KMS-11 (cell line): ENCODE measurements around the gene ARHGEF19.

ENCODE experiments used
- H2AFZ ChIP-seq: fragments of 200-600 bp; sonication (generic); 2 replicates; pipeline ENCODE4 v1.6.1; 2016; ENCODE audit warnings: antibody characterized with exemption, mixed run types, low read depth
- H3K27ac ChIP-seq: fragments of 200-600 bp; sonication (generic); 2 replicates; pipeline ENCODE4 v1.6.1; 2016; ENCODE audit warnings: mild to moderate bottlenecking, mixed run types
- H3K27me3 ChIP-seq: fragments of 200-600 bp; sonication (generic); 2 replicates; pipeline ENCODE4 v1.6.1; 2017; ENCODE audit warnings: mild to moderate bottlenecking, low read depth, mixed run types, moderate library complexity; ENCODE audit not compliant: insufficient read depth
- H3K36me3 ChIP-seq: fragments of 200-600 bp; sonication (generic); 2 replicates; pipeline ENCODE4 v1.6.1; 2017; ENCODE audit warnings: mild to moderate bottlenecking, mixed run types; ENCODE audit not compliant: insufficient read depth
- H3K4me1 ChIP-seq: fragments of 200-600 bp; sonication (generic); 2 replicates; pipeline ENCODE4 v1.6.1; 2016; ENCODE audit warnings: mild to moderate bottlenecking, low read depth, mixed run types; ENCODE audit not compliant: poor library complexity, severe bottlenecking
- H3K4me2 ChIP-seq: fragments of 200-600 bp; sonication (generic); 2 replicates; pipeline ENCODE4 v1.7.0; 2016; ENCODE audit warnings: mild to moderate bottlenecking, mixed run types
- H3K4me3 ChIP-seq: fragments of 200-600 bp; sonication (generic); IDR thresholded peaks from 2 replicates; pipeline ENCODE4 v1.6.1; 2017; ENCODE audit warnings: low read depth, low read length, mixed read lengths; ENCODE audit not compliant: insufficient read depth
- H3K79me2 ChIP-seq: fragments of 200-600 bp; sonication (generic); 2 replicates; pipeline ENCODE4 v1.6.1; 2016; ENCODE audit warnings: low read depth, mixed run types; ENCODE audit not compliant: insufficient read depth
- H3K9ac ChIP-seq: fragments of 200-600 bp; sonication (generic); 2 replicates; pipeline ENCODE4 v1.6.1; 2016; ENCODE audit warnings: mild to moderate bottlenecking, mixed run types
- H4K20me1 ChIP-seq: fragments of 200-600 bp; sonication (generic); 2 replicates; pipeline ENCODE4 v1.6.1; 2016; ENCODE audit warnings: mild to moderate bottlenecking, mixed run types; ENCODE audit not compliant: insufficient read depth
- CTCF ChIP-seq: fragments of 200-600 bp; sonication (generic); conservative IDR thresholded peaks from 2 replicates; pipeline ENCODE4 v1.6.1; 2017; ENCODE audit warnings: low read depth, mild to moderate bottlenecking, antibody characterized with exemption, low read length, moderate library complexity, mixed read lengths

Gene ARHGEF19

GRCh38 chr1:16232316-16232710 is 19.9 kb upstream of the ARHGEF19 start:
- H3K4me3 ChIP-seq, result no peak overlapping the region
- TF ChIP-seq CTCF, result no peak
- peaks cover 13% of the 10 kb centered on the region for H3K4me1 ChIP-seq
- no peaks in the 10 kb centered on the region for H3K27me3 ChIP-seq
- H3K4me2 ChIP-seq, result no peak overlapping the region
- H4K20me1 ChIP-seq, result no peaks in the 10 kb centered on the region
- no peaks in the 10 kb centered on the region for H3K36me3 ChIP-seq
- H3K27ac ChIP-seq, result no peak overlapping the region
- no peak overlapping the region for H2AFZ ChIP-seq
- no peaks in the 10 kb centered on the region for H3K79me2 ChIP-seq
- H3K9ac ChIP-seq, result no peak overlapping the region

- no peaks in the 10 kb centered on the region for H3K36me3 ChIP-seq
- H4K20me1 ChIP-seq, result no peaks in the 10 kb centered on the region
- no peaks in the 10 kb centered on the region for H3K79me2 ChIP-seq
- no peak for TF ChIP-seq CTCF
- H2AFZ ChIP-seq, result no peak overlapping the region
- no peak overlapping the region for H3K27ac ChIP-seq
- no peak overlapping the region for H3K4me2 ChIP-seq
- H3K9ac ChIP-seq, result no peak overlapping the region
- H3K4me1 ChIP-seq, result peaks cover 11% of the 10 kb centered on the region
- no peaks in the 10 kb centered on the region for H3K27me3 ChIP-seq
- no peak overlapping the region for H3K4me3 ChIP-seq
Measured at GRCh38 chr1:16231331-16232315, 19.2 kb upstream of the ARHGEF19 start.

GRCh38 chr1:16230744-16231143 is 18.3 kb upstream of the ARHGEF19 start:
- H3K9ac ChIP-seq, result no peak overlapping the region
- no peaks in the 10 kb centered on the region for H3K79me2 ChIP-seq
- no peak for TF ChIP-seq CTCF

GRCh38 chr1:16229976-16230740 is 17.7 kb upstream of the ARHGEF19 start:
- H3K27ac ChIP-seq, result no peak overlapping the region
- no peaks in the 10 kb centered on the region for H3K79me2 ChIP-seq
- no peak overlapping the region for H3K9ac ChIP-seq
- H3K36me3 ChIP-seq, result no peaks in the 10 kb centered on the region
- no peaks in the 10 kb centered on the region for H3K4me1 ChIP-seq
- H2AFZ ChIP-seq, result no peak overlapping the region
- no peaks in the 10 kb centered on the region for H4K20me1 ChIP-seq
- TF ChIP-seq CTCF, result no peak
- H3K27me3 ChIP-seq, result no peaks in the 10 kb centered on the region
- no peak overlapping the region for H3K4me3 ChIP-seq
- no peak overlapping the region for H3K4me2 ChIP-seq

More at GRCh38 chr1:16230744-16231143, 18.3 kb upstream of the ARHGEF19 start:
- no peak overlapping the region for H3K27ac ChIP-seq
- H2AFZ ChIP-seq, result no peak overlapping the region
- no peak overlapping the region for H3K4me2 ChIP-seq
- no peaks in the 10 kb centered on the region for H3K36me3 ChIP-seq
- no peaks in the 10 kb centered on the region for H4K20me1 ChIP-seq
- peaks cover 6% of the 10 kb centered on the region for H3K4me1 ChIP-seq
- no peaks in the 10 kb centered on the region for H3K27me3 ChIP-seq
- H3K4me3 ChIP-seq, result no peak overlapping the region
